Activated CD8-positive, alpha-beta T cell treated with anti-CD3 and anti-CD28 coated beads, Interleukin-2, amount 10 ng/mL, durations not matched to agents 7 days and 5 days (primary cell): Measurements from ENCODE around the gene PCSK6. TPM values are rescaled to one million over a fixed set of nuclear protein-coding genes. Genes with fewer than 3 reads are reported as not detected.

ENCODE experiments used
- ATAC-seq: fragments of 150-1000 bp; cut with Tn5 transposase; one replicate; pipeline ENCODE4 v1.10.0; 2021; ENCODE audit warnings: moderate library complexity
- CTCF ChIA-PET: fragments of 350-600 bp; sonication (Branson Sonifier 250); formaldehyde crosslinking; loops from one replicate; lab custom pipeline; 2021; ENCODE audit warnings: antibody characterized with exemption; lab: Charles Lee
- POLR2A ChIA-PET: fragments of 350-600 bp; sonication (Branson Sonifier 250); formaldehyde crosslinking; loops from one replicate; lab custom pipeline; 2021; ENCODE audit warnings: antibody characterized with exemption; lab: Charles Lee
- DNase-seq: peaks from one replicate; pipeline ENCODE4 v3.0.0-alpha.2; 2020
- H3K27ac Mint-ChIP-seq: one replicate; pipeline ENCODE4 v1.8.0; 2021; ENCODE audit warnings: mild to moderate bottlenecking, mixed read lengths
- H3K27me3 Mint-ChIP-seq: one replicate; pipeline ENCODE4 v1.8.0; 2021; ENCODE audit warnings: low read depth, mixed read lengths
- H3K36me3 Mint-ChIP-seq: one replicate; pipeline ENCODE4 v1.8.0; 2021; ENCODE audit warnings: low read depth, mixed read lengths
- H3K4me1 Mint-ChIP-seq: one replicate; pipeline ENCODE4 v1.8.0; 2021; ENCODE audit warnings: low read depth, mixed read lengths
- H3K4me3 Mint-ChIP-seq: one replicate; pipeline ENCODE4 v1.8.0; 2021; ENCODE audit warnings: mild to moderate bottlenecking, mixed read lengths
- H3K9me3 Mint-ChIP-seq: one replicate; pipeline ENCODE4 v1.8.0; 2022; ENCODE audit warnings: mixed read lengths; ENCODE audit not compliant: insufficient read depth
- total RNA-seq, 2 experiments: library from RNA; stranded (reverse); gene quantifications; one replicate each; pipeline ENCODE4 v1.2.3, GENCODE V29; 2021

PCSK6 gene
- total RNA-seq, 2 experiments from 2014 or later: 0.68 to 0.76 TPM

DNA sequence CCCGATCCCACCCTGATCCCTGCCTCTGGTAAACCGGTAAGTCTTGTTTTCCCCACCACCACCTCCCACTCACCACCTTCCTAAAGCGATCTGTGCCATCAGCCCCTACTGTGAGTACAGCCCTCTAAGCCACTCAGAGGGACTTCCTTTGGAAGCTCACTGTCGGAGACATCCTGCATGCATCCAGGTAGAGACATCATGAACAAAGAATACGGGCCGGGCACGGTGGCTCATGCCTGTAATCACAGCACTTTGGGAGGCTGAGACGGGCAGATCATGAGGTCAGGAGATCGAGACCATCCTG, 13.7 kb upstream of the PCSK6 start:
- no peak overlapping the region for H3K4me3 Mint-ChIP-seq
- H3K9me3 Mint-ChIP-seq: no peaks in the 10 kb centered on the region
- DNase-seq (no peak), ATAC-seq (no peak)
- H3K27ac Mint-ChIP-seq: no peak overlapping the region
- ChIA-PET POLR2A (no interaction called here), CTCF (interaction anchor here (1.2 to 2.7 kb wide), 2 partner anchors 137 to 183 kb away, joined by 4 to 14 read pairs; no protein-coding TSS in a partner anchor)
- peaks cover 21% of the 10 kb centered on the region for H3K4me1 Mint-ChIP-seq
- H3K36me3 Mint-ChIP-seq: no peaks in the 10 kb centered on the region
- H3K27me3 Mint-ChIP-seq: peaks cover 7% of the 10 kb centered on the region

GRCh38 chr15:101502572-101503295, 13.2 kb upstream of the PCSK6 start:
- Mint-ChIP-seq H3K4me3 (no peak overlapping the region), H3K27me3 (peaks cover 10% of the 10 kb centered on the region), H3K27ac (no peak overlapping the region), H3K36me3 (no peaks in the 10 kb centered on the region), H3K9me3 (no peaks in the 10 kb centered on the region), H3K4me1 (peaks cover 21% of the 10 kb centered on the region)
- ChIA-PET CTCF (interaction anchor here (0.7 to 2.7 kb wide), 26 partner anchors 8 to 217 kb away, joined by 3 to 14 read pairs (median 6); partner anchors contain the start of gene SNRPA1), POLR2A (no interaction called here)
- no peak for DNase-seq
- no peak for ATAC-seq

- peaks cover 17% of the 10 kb centered on the region for H3K27me3 Mint-ChIP-seq
- no peak overlapping the region for H3K27ac Mint-ChIP-seq
- POLR2A ChIA-PET: interaction anchor here (1.1 to 1.3 kb wide), 2 partner anchors 13 to 207 kb away, joined by 3 to 5 read pairs; partner anchors contain the start of gene SNRPA1
- peak overlapping the region; percentile 38 for H3K4me3 Mint-ChIP-seq
- CTCF ChIA-PET: interaction anchor here (0.7 to 2.7 kb wide), 29 partner anchors 9 to 216 kb away, joined by 3 to 14 read pairs (median 5); partner anchors contain the start of gene SNRPA1
- no peaks in the 10 kb centered on the region for H3K9me3 Mint-ChIP-seq
- ATAC-seq (peak; percentile 87), DNase-seq (peak; percentile 69)
- H3K4me1 Mint-ChIP-seq: peaks cover 21% of the 10 kb centered on the region
- H3K36me3 Mint-ChIP-seq: no peaks in the 10 kb centered on the region
Measured at GRCh38 chr15:101501703-101502373, 12.3 kb upstream of the PCSK6 start.

DNA sequence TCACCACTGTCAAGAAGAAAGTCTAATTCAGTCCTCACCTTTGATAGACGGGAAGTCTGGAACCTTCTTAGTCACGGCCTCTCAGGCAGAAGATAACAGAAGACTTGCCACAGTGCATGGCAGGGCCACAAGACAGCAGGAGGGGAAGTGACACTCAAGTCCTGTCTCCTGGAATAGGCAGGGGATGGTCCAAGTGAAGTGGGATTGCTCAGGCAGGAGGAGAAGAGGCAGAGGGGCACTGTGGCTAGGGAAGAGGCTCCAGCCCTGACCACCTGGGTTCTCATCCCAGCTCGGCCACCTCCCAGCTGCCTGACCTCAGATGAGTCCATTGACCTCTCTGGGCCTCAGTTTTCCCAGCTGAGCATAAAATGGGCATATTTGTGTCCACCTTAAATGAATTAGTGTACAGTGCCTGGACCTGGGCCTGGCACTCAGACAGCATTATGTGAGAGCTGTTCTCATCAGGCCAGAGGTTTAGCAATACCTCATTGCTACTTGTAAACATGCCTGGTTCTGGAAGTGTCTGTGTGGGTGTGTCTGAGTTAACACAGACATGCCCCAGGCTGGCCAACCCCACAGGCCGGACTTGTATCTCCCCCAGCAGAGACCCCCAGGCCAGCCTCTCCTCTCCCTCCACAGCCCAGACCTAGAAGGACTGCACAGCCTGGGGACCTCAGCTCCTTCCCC, 11.5 kb upstream of the PCSK6 start:
- ChIA-PET CTCF (interaction anchor here (0.7 to 2.7 kb wide), 18 partner anchors 10 to 215 kb away, joined by 3 to 14 read pairs (median 6); partner anchors contain the start of gene SNRPA1), POLR2A (interaction anchor here (1.1 to 1.3 kb wide), 2 partner anchors 12 to 206 kb away, joined by 3 to 5 read pairs; partner anchors contain the start of gene SNRPA1)
- Mint-ChIP-seq H3K36me3 (no peaks in the 10 kb centered on the region), H3K9me3 (no peaks in the 10 kb centered on the region), H3K4me1 (peaks cover 25% of the 10 kb centered on the region), H3K27me3 (peaks cover 26% of the 10 kb centered on the region), H3K27ac (no peak overlapping the region), H3K4me3 (peak overlapping the region; percentile 38)
- ATAC-seq (no peak), DNase-seq (peak; percentile 24)

- Mint-ChIP-seq H3K9me3 (no peaks in the 10 kb centered on the region), H3K4me1 (peaks cover 25% of the 10 kb centered on the region), H3K27me3 (peaks cover 34% of the 10 kb centered on the region), H3K36me3 (no peaks in the 10 kb centered on the region), H3K27ac (no peak overlapping the region), H3K4me3 (no peak overlapping the region)
- ChIA-PET POLR2A (no interaction called here), CTCF (interaction anchor here (0.9 kb wide), 1 partner anchor 211 kb away, joined by 3 read pairs; no protein-coding TSS in a partner anchor)
- peak; percentile 40 for ATAC-seq
- DNase-seq: peak; percentile 56
Measured at GRCh38 chr15:101499863-101500713, 10.6 kb upstream of the PCSK6 start.

GRCh38 chr15:101498717-101499480, 9.4 kb upstream of the PCSK6 start:
- Mint-ChIP-seq H3K27me3 (peaks cover 40% of the 10 kb centered on the region), H3K36me3 (no peaks in the 10 kb centered on the region), H3K4me1 (peaks cover 25% of the 10 kb centered on the region), H3K27ac (no peak overlapping the region), H3K4me3 (no peak overlapping the region), H3K9me3 (no peaks in the 10 kb centered on the region)
- DNase-seq (peak; percentile 17), ATAC-seq (no peak)
- ChIA-PET CTCF (no interaction called here), POLR2A (no interaction called here)

GRCh38 chr15:101498076-101498716, 8.7 kb upstream of the PCSK6 start:
- H3K27ac Mint-ChIP-seq: no peak overlapping the region

GRCh38 chr15:101497484-101498034, 8.1 kb upstream of the PCSK6 start:
- Mint-ChIP-seq H3K36me3 (no peaks in the 10 kb centered on the region), H3K4me3 (no peak overlapping the region), H3K27me3 (peaks cover 42% of the 10 kb centered on the region), H3K27ac (no peak overlapping the region), H3K9me3 (no peaks in the 10 kb centered on the region), H3K4me1 (peaks cover 25% of the 10 kb centered on the region)
- DNase-seq (no peak), ATAC-seq (no peak)
- ChIA-PET POLR2A (no interaction called here), CTCF (no interaction called here)

More at GRCh38 chr15:101498076-101498716, 8.7 kb upstream of the PCSK6 start:
- no peaks in the 10 kb centered on the region for H3K36me3 Mint-ChIP-seq
- DNase-seq (no peak), ATAC-seq (no peak)
- peaks cover 42% of the 10 kb centered on the region for H3K27me3 Mint-ChIP-seq
- CTCF ChIA-PET: no interaction called here
- peaks cover 25% of the 10 kb centered on the region for H3K4me1 Mint-ChIP-seq
- H3K4me3 Mint-ChIP-seq: no peak overlapping the region
- no peaks in the 10 kb centered on the region for H3K9me3 Mint-ChIP-seq
- POLR2A ChIA-PET: no interaction called here

- Mint-ChIP-seq H3K4me3 (no peak overlapping the region), H3K9me3 (no peaks in the 10 kb centered on the region), H3K4me1 (peaks cover 25% of the 10 kb centered on the region), H3K27ac (no peak overlapping the region), H3K36me3 (no peaks in the 10 kb centered on the region), H3K27me3 (peaks cover 47% of the 10 kb centered on the region)
- CTCF ChIA-PET: no interaction called here
- ATAC-seq (no peak), DNase-seq (no peak)
- POLR2A ChIA-PET: no interaction called here
Measured at GRCh38 chr15:101497017-101497416, 7.5 kb upstream of the PCSK6 start.
